Lower leg skin (tissue), 4 donors: Measurements from ENCODE around the gene TRPV5. TPM values are rescaled to one million over a fixed set of nuclear protein-coding genes. Genes with fewer than 3 reads are reported as not detected.

ENCODE experiments used
- DNase-seq, 2 donors: peaks; one replicate each; pipeline ENCODE4 v3.0.0-alpha.2; 2019; ENCODE audit warnings: low spot score in 2 of 2
- H3K4me3 ChIP-seq: fragments of 200-600 bp; sonication (generic); 2 replicates; pipeline ENCODE4 v1.5.1; 2017; ENCODE audit warnings: mild to moderate bottlenecking, low read depth; ENCODE audit not compliant: poor library complexity, severe bottlenecking
- CTCF ChIP-seq, 3 donors: fragments of 450-650 bp; IDR thresholded peaks; one replicate each; pipeline ENCODE4 v1.5.1; 2016; ENCODE audit warnings: antibody characterized with exemption in 3 of 3, mild to moderate bottlenecking in 3 of 3, moderate library complexity in 2 of 3
- POLR2A ChIP-seq, 2 donors: fragments of 450-650 bp; IDR thresholded peaks; one replicate each; pipeline ENCODE4 v1.6.1; 2016 to 2017; ENCODE audit warnings: antibody characterized with exemption in 2 of 2, mild to moderate bottlenecking in 1 of 2, moderate library complexity in 1 of 2
- WGBS, 2 donors: methylation state at CpG; one replicate each; pipeline ENCODE4 v1.1.5; 2018; 5-methylcytosine and 5-hydroxymethylcytosine counted together
- intact Hi-C: fragments of 100-400 bp; cut with DNase I; formaldehyde crosslinking; loops from one replicate; pipeline ENCODE4 v1.15.0; 2023; ENCODE audit warnings: low total_unique reads
- total RNA-seq, 4 donors: library from RNA; depleted of rRNA; stranded (reverse); fragments of >200 nt; gene quantifications; one replicate each; pipeline ENCODE4 v1.1.0, GENCODE V29; 2016

The TRPV5 gene
- total RNA-seq, 4 donors from 2014 or later, result not detected

GRCh38 chr7:142874837-142875236, 58.7 kb downstream of the TRPV5 start:
- 91% methylated on average over 6 of the region's 6 CpGs for whole genome bisulfite sequencing, 2 donors
- peak in 1 of 2 donors; percentile 43 for DNase-seq
- H3K4me3 ChIP-seq, result no peak overlapping the region
- intact Hi-C loops, result no loop called here
- TF ChIP-seq POLR2A (IDR thresholded peaks at IDR 0.05) (no peak), CTCF (IDR thresholded peaks at IDR 0.05) (no peak)

- no peak overlapping the region for H3K4me3 ChIP-seq
- peak in 1 of 2 donors; percentile 82 for DNase-seq
- intact Hi-C loops, result no loop called here
- TF ChIP-seq CTCF (IDR thresholded peaks at IDR 0.05) (no peak), POLR2A (IDR thresholded peaks at IDR 0.05) (no peak)
- 83 to 94% methylated on average over 7 of the region's 7 CpGs for WGBS, 2 donors
Measured at GRCh38 chr7:142874409-142874808, 59.1 kb downstream of the TRPV5 start.

GRCh38 chr7:142873871-142874270, 59.7 kb downstream of the TRPV5 start:
- intact Hi-C loops, result no loop called here

GRCh38 chr7:142873281-142873784, 60.2 kb downstream of the TRPV5 start:
- DNase-seq, result peak in 1 of 2 donors; percentile 84
- 73% methylated on average over 11 of the region's 11 CpGs for WGBS, 2 donors
- no peak for TF ChIP-seq CTCF (IDR thresholded peaks at IDR 0.05)
- no peak for TF ChIP-seq POLR2A (IDR thresholded peaks at IDR 0.05)
- intact Hi-C loops, result no loop called here
- no peak overlapping the region for H3K4me3 ChIP-seq

More at GRCh38 chr7:142873871-142874270, 59.7 kb downstream of the TRPV5 start:
- TF ChIP-seq CTCF (IDR thresholded peaks at IDR 0.05), result no peak
- no peak for TF ChIP-seq POLR2A (IDR thresholded peaks at IDR 0.05)
- WGBS, 2 donors, result 72 to 73% methylated on average over 5 of the region's 5 CpGs
- DNase-seq, result peak in 1 of 2 donors; percentile 54
- no peak overlapping the region for H3K4me3 ChIP-seq

GRCh38 chr7:142872106-142872675, 61.4 kb downstream of the TRPV5 start:
- peak in 1 of 2 donors; percentile 81 for DNase-seq
- H3K4me3 ChIP-seq, result no peak overlapping the region
- no peak for TF ChIP-seq CTCF (IDR thresholded peaks at IDR 0.05)
- no peak for TF ChIP-seq POLR2A (IDR thresholded peaks at IDR 0.05)
- WGBS, 2 donors, result 88 to 92% methylated on average over 14 to 15 of the region's 15 CpGs
- intact Hi-C loops, result no loop called here
